HepG2 (cell line): ENCODE results near the gene FOSB. TPM values are rescaled to one million over a fixed set of nuclear protein-coding genes. Genes with fewer than 3 reads are reported as not detected.
A peak's percentile ranks its signal among the peaks of the same experiment; 100 is the strongest.

Source experiments
- AGO1 ChIP-seq: fragments of 200-400 bp; formaldehyde crosslinking; IDR thresholded peaks from 2 replicates; pipeline ENCODE4 v1.6.1; 2017; ENCODE audit warnings: mild to moderate bottlenecking, low read depth, low read length, moderate library complexity; ENCODE audit not compliant: poor library complexity, severe bottlenecking
- CEBPB ChIP-seq: IDR thresholded peaks from 2 replicates; pipeline ENCODE4 v1.6.1; 2011; ENCODE audit warnings: low read depth, low read length, improper control_type of control experiment, borderline replicate concordance
- FOXM1 ChIP-seq: sonication (generic); formaldehyde crosslinking; IDR thresholded peaks from 2 replicates; pipeline ENCODE4 v1.5.0; 2020; ENCODE audit warnings: missing genetic modification reagents
- GFI1 ChIP-seq: sonication (generic); formaldehyde crosslinking; IDR thresholded peaks from 2 replicates; pipeline ENCODE4 v1.5.0; 2020; ENCODE audit warnings: missing genetic modification reagents, mild to moderate bottlenecking, borderline replicate concordance
- HNRNPL ChIP-seq: fragments of 200-400 bp; formaldehyde crosslinking; IDR thresholded peaks from 2 replicates; pipeline ENCODE4 v1.6.1; 2017; ENCODE audit warnings: mild to moderate bottlenecking, low read depth, low read length
- MTF2 ChIP-seq: sonication (generic); formaldehyde crosslinking; IDR thresholded peaks from 2 replicates; pipeline ENCODE4 v1.5.0; 2020; ENCODE audit warnings: missing genetic modification reagents, borderline replicate concordance
- TOPORS ChIP-seq: sonication (generic); formaldehyde crosslinking; IDR thresholded peaks from 2 replicates; pipeline ENCODE4 v1.8.0; 2023; ENCODE audit warnings: mild to moderate bottlenecking, missing genetic modification reagents
- ZBTB21 ChIP-seq: sonication (generic); formaldehyde crosslinking; IDR thresholded peaks from 2 replicates; pipeline ENCODE4 v1.4.0; 2020; ENCODE audit warnings: missing genetic modification reagents
- ZMYM4 ChIP-seq: sonication (generic); formaldehyde crosslinking; IDR thresholded peaks from 2 replicates; pipeline ENCODE4 v1.8.1; 2023; ENCODE audit warnings: mild to moderate bottlenecking, missing genetic modification reagents
- ZNF136 ChIP-seq: sonication (generic); formaldehyde crosslinking; IDR thresholded peaks from 2 replicates; pipeline ENCODE4 v1.8.1; 2022; ENCODE audit warnings: low read depth, mild to moderate bottlenecking, moderate library complexity, missing genetic modification reagents
- ZNF20 ChIP-seq: sonication (generic); formaldehyde crosslinking; IDR thresholded peaks from 2 replicates; pipeline ENCODE4 v1.4.0; 2020; ENCODE audit warnings: mild to moderate bottlenecking, moderate library complexity, missing genetic modification reagents
- ZNF282 ChIP-seq: fragments of 450-650 bp; IDR thresholded peaks from 2 replicates; pipeline ENCODE4 v1.6.1; 2018; ENCODE audit not compliant: partially characterized antibody
- ZNF572 ChIP-seq: sonication (generic); formaldehyde crosslinking; IDR thresholded peaks from 2 replicates; pipeline ENCODE4 v1.5.1; 2020; ENCODE audit warnings: mild to moderate bottlenecking, missing genetic modification reagents
- ZNF709 ChIP-seq: sonication (generic); formaldehyde crosslinking; IDR thresholded peaks from 2 replicates; pipeline ENCODE4 v1.5.0; 2020; ENCODE audit warnings: mild to moderate bottlenecking, missing genetic modification reagents
- ZSCAN12 ChIP-seq: sonication (generic); formaldehyde crosslinking; IDR thresholded peaks from 2 replicates; pipeline ENCODE4 v1.9.0; 2021; ENCODE audit warnings: mild to moderate bottlenecking, missing genetic modification reagents
- polyA plus RNA-seq, 8 experiments: library from polyadenylated mRNA; depleted of rRNA in 3 of 8; stranded (reverse) in 7 of 8; unstranded in 1 of 8; fragments of >200 nt; fragmentation: Illumina TruSeq in 4 of 8; extraction: Trizol in 4 of 8; gene quantifications; 2 replicates each; pipeline versions ENCODE4 v1.2.1 to v1.2.3, GENCODE V29; 2011 to 2016; ENCODE audit warnings: low read depth in 4 of 8, missing spikeins in 1 of 8, mixed read lengths in 1 of 8; ENCODE audit not compliant: insufficient read depth in 1 of 8
- total RNA-seq, 5 experiments: library from RNA; depleted of rRNA; stranded (reverse); fragments of >200 nt; fragmentation: Illumina TruSeq; extraction: Trizol; gene quantifications; 2 replicates each; pipeline ENCODE4 v1.2.3, GENCODE V29; 2016; ENCODE audit warnings: low read depth in 1 of 5
- TF ChIP-seq, protein P1 (sequence below), 2 experiments: sonication (generic) in 1 of 2; formaldehyde crosslinking in 1 of 2; IDR thresholded peaks; 2 replicates each; pipeline versions ENCODE4 v1.6.1 to v1.9.0; 2014 to 2022; ENCODE audit warnings: antibody characterized with exemption in 1 of 2, borderline replicate concordance in 1 of 2, inconsistent platforms in 1 of 2, low read depth in 1 of 2, missing genetic modification reagents in 1 of 2
- TF ChIP-seq, protein P2 (sequence below): sonication (generic); formaldehyde crosslinking; IDR thresholded peaks from 2 replicates; pipeline ENCODE4 v1.4.0; 2020; ENCODE audit warnings: low read depth, mild to moderate bottlenecking, missing genetic modification reagents
- TF ChIP-seq, protein P3 (sequence below): sonication (generic); formaldehyde crosslinking; IDR thresholded peaks from 2 replicates; pipeline ENCODE4 v1.4.0; 2020; ENCODE audit warnings: missing genetic modification reagents
- TF ChIP-seq, protein P4 (sequence below): sonication (generic); formaldehyde crosslinking; IDR thresholded peaks from 2 replicates; pipeline ENCODE4 v1.4.0; 2020; ENCODE audit warnings: missing genetic modification reagents

The FOSB gene
- total and polyA plus RNA-seq, 2 of the 13 experiments (the other 11 are each of a cell fraction or from before 2014, with no cell fraction given), result 2.8 to 6.0 TPM

DNA sequence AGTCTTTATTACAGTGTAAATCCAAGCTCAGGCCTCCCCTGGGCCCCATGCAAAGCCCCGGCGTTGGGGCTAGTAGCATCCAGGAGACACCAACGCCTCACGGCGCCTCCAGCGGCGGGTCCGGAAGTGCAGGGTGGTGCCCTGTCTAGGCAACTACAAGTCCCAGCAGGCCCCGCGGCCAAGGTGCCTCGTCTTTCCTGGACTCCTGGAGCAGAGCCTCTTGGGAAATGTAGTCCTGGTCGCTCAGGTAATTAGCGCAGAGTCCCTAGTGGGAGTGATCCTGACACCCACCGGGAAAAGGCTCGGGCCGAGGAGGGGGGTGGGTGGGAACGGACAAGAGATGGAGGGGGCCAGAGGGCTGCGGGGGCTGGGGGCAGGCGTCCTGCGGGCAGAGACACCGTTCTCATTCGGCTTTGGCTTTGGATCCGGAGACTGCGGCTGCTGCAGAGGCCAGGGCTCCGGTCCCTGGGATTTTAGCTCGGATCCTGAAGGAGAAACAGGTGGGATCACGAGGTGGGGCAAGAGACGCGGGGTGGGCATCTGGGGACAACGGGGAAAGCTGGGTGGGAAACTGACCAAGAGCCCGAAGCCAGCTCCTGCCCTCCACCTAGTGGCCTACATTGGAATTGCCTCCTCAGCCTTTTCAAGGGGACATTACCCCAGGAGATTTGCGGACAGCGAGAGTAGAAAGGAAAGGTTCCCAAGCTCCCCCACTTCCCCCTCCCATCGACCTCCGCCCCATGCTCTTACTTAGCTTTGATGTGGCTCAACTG lies 17.7 kb downstream of the FOSB start (continued):
- TF ChIP-seq, protein P1, sequence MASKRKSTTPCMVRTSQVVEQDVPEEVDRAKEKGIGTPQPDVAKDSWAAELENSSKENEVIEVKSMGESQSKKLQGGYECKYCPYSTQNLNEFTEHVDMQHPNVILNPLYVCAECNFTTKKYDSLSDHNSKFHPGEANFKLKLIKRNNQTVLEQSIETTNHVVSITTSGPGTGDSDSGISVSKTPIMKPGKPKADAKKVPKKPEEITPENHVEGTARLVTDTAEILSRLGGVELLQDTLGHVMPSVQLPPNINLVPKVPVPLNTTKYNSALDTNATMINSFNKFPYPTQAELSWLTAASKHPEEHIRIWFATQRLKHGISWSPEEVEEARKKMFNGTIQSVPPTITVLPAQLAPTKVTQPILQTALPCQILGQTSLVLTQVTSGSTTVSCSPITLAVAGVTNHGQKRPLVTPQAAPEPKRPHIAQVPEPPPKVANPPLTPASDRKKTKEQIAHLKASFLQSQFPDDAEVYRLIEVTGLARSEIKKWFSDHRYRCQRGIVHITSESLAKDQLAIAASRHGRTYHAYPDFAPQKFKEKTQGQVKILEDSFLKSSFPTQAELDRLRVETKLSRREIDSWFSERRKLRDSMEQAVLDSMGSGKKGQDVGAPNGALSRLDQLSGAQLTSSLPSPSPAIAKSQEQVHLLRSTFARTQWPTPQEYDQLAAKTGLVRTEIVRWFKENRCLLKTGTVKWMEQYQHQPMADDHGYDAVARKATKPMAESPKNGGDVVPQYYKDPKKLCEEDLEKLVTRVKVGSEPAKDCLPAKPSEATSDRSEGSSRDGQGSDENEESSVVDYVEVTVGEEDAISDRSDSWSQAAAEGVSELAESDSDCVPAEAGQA (IDR thresholded peaks at IDR 0.05; ENCODE audit: low read depth), result no peak
- TF ChIP-seq, protein P1 (CRISPR knock-in tag; IDR thresholded peaks at IDR 0.05; ENCODE audit: borderline replicate concordance), result no peak
- TF ChIP-seq CEBPB (no peak), AGO1 (no peak), HNRNPL (no peak), ZNF709 (CRISPR knock-in tag) (no peak), ZNF20 (CRISPR knock-in tag) (no peak), GFI1 (CRISPR knock-in tag) (no peak), ZNF136 (no peak), FOXM1 (CRISPR knock-in tag) (no peak), MTF2 (no peak), TOPORS (CRISPR knock-in tag) (no peak), ZNF282 (no peak), ZMYM4 (no peak), ZBTB21 (CRISPR knock-in tag) (no peak), ZSCAN12 (CRISPR knock-in tag) (no peak), ZNF572 (CRISPR knock-in tag) (no peak)
- TF ChIP-seq, protein P2, sequence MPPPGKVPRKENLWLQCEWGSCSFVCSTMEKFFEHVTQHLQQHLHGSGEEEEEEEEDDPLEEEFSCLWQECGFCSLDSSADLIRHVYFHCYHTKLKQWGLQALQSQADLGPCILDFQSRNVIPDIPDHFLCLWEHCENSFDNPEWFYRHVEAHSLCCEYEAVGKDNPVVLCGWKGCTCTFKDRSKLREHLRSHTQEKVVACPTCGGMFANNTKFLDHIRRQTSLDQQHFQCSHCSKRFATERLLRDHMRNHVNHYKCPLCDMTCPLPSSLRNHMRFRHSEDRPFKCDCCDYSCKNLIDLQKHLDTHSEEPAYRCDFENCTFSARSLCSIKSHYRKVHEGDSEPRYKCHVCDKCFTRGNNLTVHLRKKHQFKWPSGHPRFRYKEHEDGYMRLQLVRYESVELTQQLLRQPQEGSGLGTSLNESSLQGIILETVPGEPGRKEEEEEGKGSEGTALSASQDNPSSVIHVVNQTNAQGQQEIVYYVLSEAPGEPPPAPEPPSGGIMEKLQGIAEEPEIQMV (CRISPR knock-in tag), result no peak
- TF ChIP-seq, protein P3, sequence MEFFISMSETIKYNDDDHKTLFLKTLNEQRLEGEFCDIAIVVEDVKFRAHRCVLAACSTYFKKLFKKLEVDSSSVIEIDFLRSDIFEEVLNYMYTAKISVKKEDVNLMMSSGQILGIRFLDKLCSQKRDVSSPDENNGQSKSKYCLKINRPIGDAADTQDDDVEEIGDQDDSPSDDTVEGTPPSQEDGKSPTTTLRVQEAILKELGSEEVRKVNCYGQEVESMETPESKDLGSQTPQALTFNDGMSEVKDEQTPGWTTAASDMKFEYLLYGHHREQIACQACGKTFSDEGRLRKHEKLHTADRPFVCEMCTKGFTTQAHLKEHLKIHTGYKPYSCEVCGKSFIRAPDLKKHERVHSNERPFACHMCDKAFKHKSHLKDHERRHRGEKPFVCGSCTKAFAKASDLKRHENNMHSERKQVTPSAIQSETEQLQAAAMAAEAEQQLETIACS (CRISPR knock-in tag), result no peak
- TF ChIP-seq, protein P4, sequence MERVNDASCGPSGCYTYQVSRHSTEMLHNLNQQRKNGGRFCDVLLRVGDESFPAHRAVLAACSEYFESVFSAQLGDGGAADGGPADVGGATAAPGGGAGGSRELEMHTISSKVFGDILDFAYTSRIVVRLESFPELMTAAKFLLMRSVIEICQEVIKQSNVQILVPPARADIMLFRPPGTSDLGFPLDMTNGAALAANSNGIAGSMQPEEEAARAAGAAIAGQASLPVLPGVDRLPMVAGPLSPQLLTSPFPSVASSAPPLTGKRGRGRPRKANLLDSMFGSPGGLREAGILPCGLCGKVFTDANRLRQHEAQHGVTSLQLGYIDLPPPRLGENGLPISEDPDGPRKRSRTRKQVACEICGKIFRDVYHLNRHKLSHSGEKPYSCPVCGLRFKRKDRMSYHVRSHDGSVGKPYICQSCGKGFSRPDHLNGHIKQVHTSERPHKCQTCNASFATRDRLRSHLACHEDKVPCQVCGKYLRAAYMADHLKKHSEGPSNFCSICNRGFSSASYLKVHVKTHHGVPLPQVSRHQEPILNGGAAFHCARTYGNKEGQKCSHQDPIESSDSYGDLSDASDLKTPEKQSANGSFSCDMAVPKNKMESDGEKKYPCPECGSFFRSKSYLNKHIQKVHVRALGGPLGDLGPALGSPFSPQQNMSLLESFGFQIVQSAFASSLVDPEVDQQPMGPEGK (CRISPR knock-in tag), result peak; percentile 34
